GM23338 (cell line): ENCODE data around the gene PPM1H. TPM values are rescaled to one million over a fixed set of nuclear protein-coding genes. Genes with fewer than 3 reads are reported as not detected.

Source experiments
- ATAC-seq: fragments of 200-7000 bp; cut with Tn5 transposase; 3 replicates; pipeline ENCODE4 v1.9.1; 2020
- DNase-seq: peaks from one replicate; pipeline ENCODE4 v3.0.0-alpha.2; 2015; ENCODE audit warnings: low spot score
- H2AFZ ChIP-seq: fragments of 200-600 bp; sonication (generic); 2 replicates; pipeline ENCODE4 v1.8.0; 2016; ENCODE audit warnings: antibody characterized with exemption, mild to moderate bottlenecking, moderate library complexity
- H3F3A ChIP-seq: fragments of 200-600 bp; sonication (generic); replicated peaks from 2 replicates; pipeline ENCODE4 v1.8.0; 2017; ENCODE audit warnings: antibody characterized with exemption, mixed run types, low read depth
- H3K27ac ChIP-seq: fragments of 200-600 bp; sonication (generic); 2 replicates; pipeline ENCODE4 v1.6.1; 2016; ENCODE audit warnings: low read depth
- H3K27me3 ChIP-seq: fragments of 200-600 bp; sonication (generic); 2 replicates; pipeline ENCODE4 v1.8.0; 2016; ENCODE audit warnings: mild to moderate bottlenecking, mixed run types, moderate library complexity; ENCODE audit not compliant: insufficient read depth
- H3K36me3 ChIP-seq: fragments of 200-600 bp; sonication (generic); 2 replicates; pipeline ENCODE4 v1.8.0; 2016; ENCODE audit warnings: mild to moderate bottlenecking; ENCODE audit not compliant: insufficient read depth
- H3K4me1 ChIP-seq: fragments of 200-600 bp; sonication (generic); 2 replicates; pipeline ENCODE4 v1.8.0; 2016; ENCODE audit warnings: mild to moderate bottlenecking, moderate library complexity; ENCODE audit not compliant: insufficient read depth
- H3K4me2 ChIP-seq: fragments of 200-600 bp; sonication (generic); 2 replicates; pipeline ENCODE4 v1.7.1; 2017; ENCODE audit warnings: mixed run types
- H3K4me3 ChIP-seq: fragments of 200-600 bp; sonication (generic); 2 replicates; pipeline ENCODE4 v1.6.1; 2016; ENCODE audit warnings: mixed run types
- H3K79me2 ChIP-seq: fragments of 200-600 bp; sonication (generic); replicated peaks from 2 replicates; pipeline ENCODE4 v1.8.0; 2017; ENCODE audit warnings: mild to moderate bottlenecking; ENCODE audit not compliant: insufficient read depth
- H3K9me2 ChIP-seq: fragments of 200-600 bp; sonication (generic); 2 replicates; pipeline ENCODE4 v1.8.0; 2017; ENCODE audit not compliant: insufficient read depth
- H4K20me1 ChIP-seq: fragments of 200-600 bp; sonication (generic); replicated peaks from 2 replicates; pipeline ENCODE4 v1.8.0; 2017; ENCODE audit warnings: mild to moderate bottlenecking; ENCODE audit not compliant: insufficient read depth
- H3K27ac Mint-ChIP-seq: 2 replicates; pipeline ENCODE4 v1.8.0; 2020; ENCODE audit warnings: inconsistent platforms, mild to moderate bottlenecking, moderate library complexity, mixed read lengths
- H3K27me3 Mint-ChIP-seq: 3 replicates; pipeline ENCODE4 v1.8.0; 2022; ENCODE audit warnings: low read depth, mild to moderate bottlenecking, moderate library complexity, mixed read lengths, inconsistent platforms; ENCODE audit not compliant: insufficient read depth, poor library complexity
- H3K36me3 Mint-ChIP-seq: 3 replicates; pipeline ENCODE4 v1.8.0; 2021; ENCODE audit warnings: low read depth, mild to moderate bottlenecking, inconsistent platforms, moderate library complexity, mixed read lengths
- H3K4me1 Mint-ChIP-seq: 3 replicates; pipeline ENCODE4 v1.8.0; 2020; ENCODE audit warnings: mild to moderate bottlenecking, inconsistent platforms, mixed read lengths
- H3K4me3 Mint-ChIP-seq: 3 replicates; pipeline ENCODE4 v1.8.0; 2021; ENCODE audit warnings: moderate library complexity, mild to moderate bottlenecking, inconsistent platforms, mixed read lengths
- H3K9me3 Mint-ChIP-seq: 3 replicates; pipeline ENCODE4 v1.8.0; 2020; ENCODE audit warnings: moderate library complexity, mild to moderate bottlenecking, inconsistent platforms, mixed read lengths
- CREB1 ChIP-seq: fragments of 250-450 bp; sonication (Bioruptor Pico); IDR thresholded peaks from 2 replicates; pipeline ENCODE4 v1.5.0; 2020; ENCODE audit warnings: low read depth, mild to moderate bottlenecking, moderate library complexity
- CTCF ChIP-seq, 2 experiments: fragments of 200-600 bp in 1 of 2; sonication (generic) in 1 of 2; conservative IDR thresholded peaks; 2 replicates each; pipeline versions ENCODE4 v1.5.1 to v1.6.1; 2016 to 2017; ENCODE audit warnings: antibody characterized with exemption in 2 of 2, low read depth in 2 of 2, mild to moderate bottlenecking in 2 of 2, moderate library complexity in 1 of 2
- ETS1 ChIP-seq: IDR thresholded peaks from 2 replicates; pipeline ENCODE4 v1.6.1; 2016; ENCODE audit warnings: antibody characterized with exemption
- EZH2 ChIP-seq: fragments of 200-600 bp; sonication (generic); IDR thresholded peaks from one replicate; pipeline ENCODE4 v1.8.0; 2017; ENCODE audit warnings: antibody characterized with exemption, mild to moderate bottlenecking, low read depth; ENCODE audit not compliant: unreplicated experiment
- REST ChIP-seq: IDR thresholded peaks from one replicate; pipeline ENCODE4 v1.6.1; 2018; ENCODE audit warnings: antibody characterized with exemption; ENCODE audit not compliant: unreplicated experiment
- ZNF462 ChIP-seq: fragments of 250-450 bp; sonication (Bioruptor Pico); IDR thresholded peaks from 2 replicates; pipeline ENCODE4 v1.5.0; 2020; ENCODE audit warnings: mild to moderate bottlenecking, moderate library complexity
- polyA plus RNA-seq: library from polyadenylated mRNA; unstranded; fragments of >200 nt; fragmentation: Nextera tagmentation; extraction: Ambion mirVana; gene quantifications from 2 replicates; pipeline ENCODE4 v1.2.1, GENCODE V29; 2016
- total RNA-seq: library from RNA; depleted of rRNA; stranded (reverse); fragments of >200 nt; shearing (Covaris generic); gene quantifications from 2 replicates; pipeline ENCODE4 v1.2.3, GENCODE V29; 2014

PPM1H gene
- total and polyA plus RNA-seq, 2 experiments from 2014 or later = 11.4 to 41.2 TPM

- Histone ChIP-seq H3F3A (no peaks in the 10 kb centered on the region), H3K4me1 (peaks cover 35% of the 10 kb centered on the region), H4K20me1 (no peaks in the 10 kb centered on the region), H3K79me2 (no peaks in the 10 kb centered on the region), H3K27me3 (no peaks in the 10 kb centered on the region), H3K27ac (no peak overlapping the region; the same call in 1 of the 2 replicates), H3K9me2 (no peaks in the 10 kb centered on the region), H3K4me2 (0 out of 2 replicates have a peak overlapping the region, but pooled peaks have one; percentile 25), H2AFZ (no peak overlapping the region), H3K36me3 (no peaks in the 10 kb centered on the region), H3K4me3 (no peak overlapping the region)
- Mint-ChIP-seq H3K27ac (no peak overlapping the region), H3K4me1 (peaks cover 31% of the 10 kb centered on the region), H3K27me3 (peaks cover 14% of the 10 kb centered on the region), H3K36me3 (no peaks in the 10 kb centered on the region; the same call in 2 of the 3 replicates), H3K4me3 (no peak overlapping the region), H3K9me3 (no peaks in the 10 kb centered on the region; the same call in 2 of the 3 replicates)
- TF ChIP-seq ETS1 = no peak
- TF ChIP-seq CTCF (conservative IDR thresholded peaks at IDR 0.05; ENCODE audit: low read depth in 2 of 2) = 0 out of 4 replicates have a peak, but pooled peaks of 1 of the 2 experiments have one; percentile 8
- no peak for TF ChIP-seq CREB1 (CRISPR knock-in tag)
- no peak for DNase-seq
- peak; percentile 20; the same call in 1 of the 3 replicates for ATAC-seq
These were observed 294.0 kb downstream of the PPM1H start for GRCh38 chr12:62640910-62641448.

- H3K4me3 Mint-ChIP-seq = no peak overlapping the region
- H3K9me3 Mint-ChIP-seq = no peaks in the 10 kb centered on the region; the same call in 2 of the 3 replicates
- no peaks in the 10 kb centered on the region; the same call in 1 of the 2 replicates for H3F3A ChIP-seq
- no peaks in the 10 kb centered on the region for H4K20me1 ChIP-seq
- H3K9me2 ChIP-seq = no peaks in the 10 kb centered on the region
- no peaks in the 10 kb centered on the region for H3K36me3 Mint-ChIP-seq
- no peak for DNase-seq
- H3K36me3 ChIP-seq = no peaks in the 10 kb centered on the region
- H3K4me1 ChIP-seq = peaks cover 27% of the 10 kb centered on the region
- no peak overlapping the region for H3K4me3 ChIP-seq
- no peak overlapping the region for H2AFZ ChIP-seq
- H3K4me2 ChIP-seq = no peak overlapping the region
- H3K27me3 ChIP-seq = peaks cover 13% of the 10 kb centered on the region; the same call in 1 of the 2 replicates
- peaks cover 21% of the 10 kb centered on the region for H3K27me3 Mint-ChIP-seq
- no peak overlapping the region for H3K27ac Mint-ChIP-seq
- no peak overlapping the region for H3K27ac ChIP-seq
- no peaks in the 10 kb centered on the region for H3K79me2 ChIP-seq
- H3K4me1 Mint-ChIP-seq = peaks cover 34% of the 10 kb centered on the region
- peak; percentile 37 for ATAC-seq
- TF ChIP-seq REST (no peak), ZNF462 (no peak), EZH2 (no peak)
These were observed 297.3 kb downstream of the PPM1H start for GRCh38 chr12:62637679-62638078.
